ENCODE data around the gene SETBP1.
"Not testable (repeated sequence)": the region's sequence is repeated elsewhere in the genome, so short reads cannot be mapped to it uniquely, and the experiment has no call there.

SETBP1 gene

GRCh38 chr18:44799907-44800421 lies 119.3 kb downstream of the SETBP1 start:
- TF ChIP-seq, protein P1, sequence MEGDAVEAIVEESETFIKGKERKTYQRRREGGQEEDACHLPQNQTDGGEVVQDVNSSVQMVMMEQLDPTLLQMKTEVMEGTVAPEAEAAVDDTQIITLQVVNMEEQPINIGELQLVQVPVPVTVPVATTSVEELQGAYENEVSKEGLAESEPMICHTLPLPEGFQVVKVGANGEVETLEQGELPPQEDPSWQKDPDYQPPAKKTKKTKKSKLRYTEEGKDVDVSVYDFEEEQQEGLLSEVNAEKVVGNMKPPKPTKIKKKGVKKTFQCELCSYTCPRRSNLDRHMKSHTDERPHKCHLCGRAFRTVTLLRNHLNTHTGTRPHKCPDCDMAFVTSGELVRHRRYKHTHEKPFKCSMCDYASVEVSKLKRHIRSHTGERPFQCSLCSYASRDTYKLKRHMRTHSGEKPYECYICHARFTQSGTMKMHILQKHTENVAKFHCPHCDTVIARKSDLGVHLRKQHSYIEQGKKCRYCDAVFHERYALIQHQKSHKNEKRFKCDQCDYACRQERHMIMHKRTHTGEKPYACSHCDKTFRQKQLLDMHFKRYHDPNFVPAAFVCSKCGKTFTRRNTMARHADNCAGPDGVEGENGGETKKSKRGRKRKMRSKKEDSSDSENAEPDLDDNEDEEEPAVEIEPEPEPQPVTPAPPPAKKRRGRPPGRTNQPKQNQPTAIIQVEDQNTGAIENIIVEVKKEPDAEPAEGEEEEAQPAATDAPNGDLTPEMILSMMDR (IDR thresholded peaks at IDR 0.05; ENCODE audit: insufficient read depth, low read depth, low read length, missing control alignments) = no peak
- peak; percentile 28 for DNase-seq (ENCODE audit: low read depth)
- H3K4me3 ChIP-seq (ENCODE audit: low read depth, low read length) = no peak overlapping the region

GRCh38 chr18:44800766-44801165 lies 120.1 kb downstream of the SETBP1 start:
- not testable (repeated sequence) for DNase-seq (ENCODE audit: low read depth); H3K4me3 ChIP-seq (ENCODE audit: low read depth, low read length)

DNA sequence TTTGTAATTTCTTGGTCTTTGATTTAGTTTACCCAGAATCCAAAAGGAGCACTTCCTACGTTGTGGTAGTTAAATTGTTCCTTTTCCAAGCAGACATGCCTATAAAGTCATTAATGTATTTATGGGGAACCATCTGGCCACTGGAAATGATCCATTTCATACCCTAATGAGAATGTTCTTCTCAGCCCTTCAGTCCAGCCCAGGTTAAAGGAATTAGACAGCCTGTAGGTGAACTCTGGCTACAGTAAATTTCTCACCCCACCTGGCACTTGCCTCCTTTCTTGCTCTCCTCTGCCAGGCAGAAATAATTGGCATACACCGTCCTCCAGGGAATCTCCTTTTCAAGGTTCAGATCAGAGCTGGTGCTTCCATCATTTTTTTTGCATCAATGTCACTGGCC lies 121.1 kb downstream of the SETBP1 start:
- TF ChIP-seq, protein P1 (IDR thresholded peaks at IDR 0.05; ENCODE audit: insufficient read depth, low read depth, low read length, missing control alignments) = no peak
- DNase-seq (ENCODE audit: low read depth) = no peak
- no peak overlapping the region for H3K4me3 ChIP-seq (ENCODE audit: low read depth, low read length)

- DNase-seq (ENCODE audit: low read depth) = no peak
- TF ChIP-seq, protein P1 (IDR thresholded peaks at IDR 0.05; ENCODE audit: insufficient read depth, low read depth, low read length, missing control alignments) = no peak
- H3K4me3 ChIP-seq (ENCODE audit: low read depth, low read length) = no peak overlapping the region
Observed at GRCh38 chr18:44802508-44802907, 121.8 kb downstream of the SETBP1 start.

GRCh38 chr18:44803019-44803650 lies 122.4 kb downstream of the SETBP1 start:
- H3K4me3 ChIP-seq (ENCODE audit: low read depth, low read length) = no peak overlapping the region
- peak; percentile 49 for DNase-seq (ENCODE audit: low read depth)
- TF ChIP-seq, protein P1 (IDR thresholded peaks at IDR 0.05; ENCODE audit: insufficient read depth, low read depth, low read length, missing control alignments) = no peak

- TF ChIP-seq, protein P1 (IDR thresholded peaks at IDR 0.05; ENCODE audit: insufficient read depth, low read depth, low read length, missing control alignments) = no peak
- DNase-seq (ENCODE audit: low read depth) = no peak
- no peak overlapping the region for H3K4me3 ChIP-seq (ENCODE audit: low read depth, low read length)
Observed at GRCh38 chr18:44804033-44804432, 123.3 kb downstream of the SETBP1 start.

GRCh38 chr18:44805176-44805575 lies 124.5 kb downstream of the SETBP1 start:
- DNase-seq (ENCODE audit: low read depth) = no peak
- H3K4me3 ChIP-seq (ENCODE audit: low read depth, low read length) = no peak overlapping the region
- TF ChIP-seq, protein P1 (IDR thresholded peaks at IDR 0.05; ENCODE audit: insufficient read depth, low read depth, low read length, missing control alignments) = no peak
